GM21737 (cell line): Measurements from ENCODE around the gene GRK2.

ENCODE experiments used
- ATAC-seq: cut with Tn5 transposase; IDR thresholded peaks from one replicate; pipeline ENCODE4 v1.9.1; 2021; ENCODE audit warnings: mild to moderate bottlenecking, moderate library complexity; ENCODE audit not compliant: unreplicated experiment

Gene GRK2

DNA sequence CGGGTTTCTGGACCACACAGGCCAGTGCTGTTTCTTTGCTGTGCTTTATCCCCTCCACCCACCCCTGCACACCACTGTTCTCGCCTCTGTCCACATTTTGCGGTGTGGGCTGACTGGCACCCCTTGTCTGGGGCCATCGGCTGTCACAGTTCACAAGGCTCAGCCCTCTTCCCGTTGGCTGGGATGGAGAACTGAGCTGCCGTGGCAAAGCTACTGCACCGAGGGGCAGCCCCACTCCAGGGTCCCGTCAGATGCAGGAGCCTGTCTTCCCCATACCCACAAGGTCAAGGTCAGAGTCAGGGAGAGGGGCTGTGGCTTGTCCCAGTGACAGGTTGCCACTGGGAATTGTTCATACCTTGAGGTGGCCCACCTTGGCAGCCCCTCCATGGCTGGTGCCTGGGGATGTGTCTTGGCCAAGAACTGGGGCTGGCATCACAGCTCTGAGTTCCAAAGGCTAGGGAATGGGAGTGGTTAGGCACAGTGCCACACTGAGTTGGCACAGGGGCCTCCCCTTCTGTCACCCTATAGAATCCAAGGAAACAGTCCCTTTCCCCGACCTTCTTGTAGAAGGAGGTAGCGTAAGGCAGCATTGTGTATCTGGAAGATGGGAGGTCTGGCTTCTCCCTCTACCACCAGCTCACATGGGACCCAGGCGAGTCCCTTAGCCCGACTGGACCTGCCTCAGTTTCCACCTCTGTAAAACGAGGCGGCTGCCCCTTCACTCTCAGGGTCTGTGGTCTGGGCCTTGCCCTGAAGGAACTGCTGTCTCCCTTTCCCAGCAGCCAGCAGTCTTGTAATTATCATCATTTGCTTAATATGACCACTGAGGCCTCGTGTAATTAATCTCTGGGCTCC is 3.4 kb downstream of the GRK2 start:
- no peak for ATAC-seq

DNA sequence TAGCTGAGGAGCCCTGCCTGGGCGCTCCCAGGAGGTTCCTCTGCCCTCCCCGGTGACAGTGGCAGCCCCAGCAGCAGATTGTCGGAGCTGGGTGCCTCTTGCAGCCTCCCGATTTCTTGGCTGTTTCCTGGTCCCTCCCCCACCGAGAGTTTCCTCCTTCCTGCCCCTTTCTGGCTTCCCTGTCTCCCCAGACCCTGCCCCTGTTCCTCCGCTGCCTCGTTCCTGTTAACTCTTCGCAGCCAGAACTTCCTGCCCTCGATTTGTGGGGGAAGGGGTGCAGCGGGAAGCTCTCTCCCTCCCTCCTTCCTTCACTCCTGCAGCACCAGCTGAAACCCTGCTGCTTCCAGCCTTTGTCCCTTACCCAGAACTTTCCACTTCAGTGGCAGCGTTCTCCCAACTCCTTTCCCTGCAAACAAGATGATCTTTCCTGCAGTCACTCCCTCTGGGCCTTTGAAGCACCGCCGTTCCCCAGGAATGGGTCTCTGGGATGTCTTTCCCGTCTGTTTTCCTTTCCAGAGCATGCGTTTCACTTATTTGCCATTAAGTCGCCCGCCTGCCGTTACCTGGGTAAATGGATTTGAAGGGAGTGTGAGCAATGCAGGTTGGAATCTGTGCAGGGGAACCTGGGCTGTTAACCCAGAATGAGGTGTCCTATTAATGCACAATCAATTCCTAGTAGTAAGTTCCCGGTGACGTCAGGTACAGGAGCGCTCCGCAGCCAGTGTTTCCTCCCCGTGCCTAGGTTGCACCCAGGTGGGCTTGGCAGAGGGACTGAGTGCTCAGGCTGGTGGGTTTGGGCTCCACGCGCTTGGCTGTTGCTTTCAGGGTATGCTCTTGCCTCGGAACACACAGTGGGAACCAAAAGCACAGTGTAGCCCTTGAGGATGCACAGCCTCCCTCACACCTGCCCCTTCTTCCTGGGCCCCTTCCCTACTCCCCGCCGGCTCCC is 4.3 kb downstream of the GRK2 start:
- no peak for ATAC-seq

DNA sequence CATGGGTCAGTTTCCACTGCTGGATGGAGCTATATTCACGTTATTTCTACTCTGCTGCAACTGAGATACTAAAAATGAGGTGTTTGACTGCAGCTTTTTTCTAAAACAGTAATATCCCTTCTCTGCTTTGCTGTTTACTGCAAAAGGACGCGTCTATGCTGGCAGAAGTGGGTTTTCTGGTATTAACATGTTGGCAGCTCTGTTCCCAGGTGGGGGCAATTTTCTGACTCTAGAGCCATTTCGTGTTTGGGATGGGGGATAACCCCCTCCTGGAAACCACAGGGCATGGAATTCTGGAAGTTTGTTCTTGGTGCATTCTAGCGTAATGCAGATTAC is 4.9 kb downstream of the GRK2 start:
- ATAC-seq: no peak

DNA sequence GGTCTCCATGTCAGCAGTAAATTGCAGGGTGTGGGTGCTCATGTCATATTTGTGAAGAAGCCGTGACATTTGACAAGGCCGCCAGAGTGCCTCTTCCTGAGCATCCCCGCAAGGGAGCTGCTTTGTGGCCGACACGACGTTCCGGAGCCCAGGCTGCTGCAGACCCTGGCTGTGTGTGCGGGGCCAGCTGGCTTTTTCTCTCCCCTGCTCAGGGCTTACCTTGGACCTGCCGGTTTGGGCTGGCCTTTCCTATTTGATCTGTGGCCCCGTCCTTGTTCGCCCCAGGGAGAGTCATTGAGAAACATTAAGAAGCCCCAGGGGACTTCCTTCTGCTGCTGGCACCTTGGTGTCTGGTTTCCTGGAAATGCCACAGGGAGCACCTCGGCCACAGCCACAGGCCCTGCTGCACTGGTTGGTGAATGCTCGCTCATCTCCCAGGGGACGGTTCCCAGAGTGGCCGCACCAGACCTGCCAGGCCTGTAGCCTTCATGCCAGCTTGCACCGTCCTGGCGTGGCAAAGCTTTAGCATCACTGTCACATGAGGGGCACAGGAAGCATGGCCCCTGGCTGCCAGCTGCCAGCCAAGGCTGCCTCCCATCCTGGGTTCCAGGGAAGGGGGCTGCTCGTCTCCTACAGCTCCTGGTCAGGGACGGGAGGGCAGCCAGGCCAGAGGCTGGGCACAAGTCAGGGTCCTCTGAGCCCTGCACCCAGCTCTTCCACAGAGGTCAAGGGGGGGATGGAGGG is 5.4 kb downstream of the GRK2 start:
- no peak for ATAC-seq

DNA sequence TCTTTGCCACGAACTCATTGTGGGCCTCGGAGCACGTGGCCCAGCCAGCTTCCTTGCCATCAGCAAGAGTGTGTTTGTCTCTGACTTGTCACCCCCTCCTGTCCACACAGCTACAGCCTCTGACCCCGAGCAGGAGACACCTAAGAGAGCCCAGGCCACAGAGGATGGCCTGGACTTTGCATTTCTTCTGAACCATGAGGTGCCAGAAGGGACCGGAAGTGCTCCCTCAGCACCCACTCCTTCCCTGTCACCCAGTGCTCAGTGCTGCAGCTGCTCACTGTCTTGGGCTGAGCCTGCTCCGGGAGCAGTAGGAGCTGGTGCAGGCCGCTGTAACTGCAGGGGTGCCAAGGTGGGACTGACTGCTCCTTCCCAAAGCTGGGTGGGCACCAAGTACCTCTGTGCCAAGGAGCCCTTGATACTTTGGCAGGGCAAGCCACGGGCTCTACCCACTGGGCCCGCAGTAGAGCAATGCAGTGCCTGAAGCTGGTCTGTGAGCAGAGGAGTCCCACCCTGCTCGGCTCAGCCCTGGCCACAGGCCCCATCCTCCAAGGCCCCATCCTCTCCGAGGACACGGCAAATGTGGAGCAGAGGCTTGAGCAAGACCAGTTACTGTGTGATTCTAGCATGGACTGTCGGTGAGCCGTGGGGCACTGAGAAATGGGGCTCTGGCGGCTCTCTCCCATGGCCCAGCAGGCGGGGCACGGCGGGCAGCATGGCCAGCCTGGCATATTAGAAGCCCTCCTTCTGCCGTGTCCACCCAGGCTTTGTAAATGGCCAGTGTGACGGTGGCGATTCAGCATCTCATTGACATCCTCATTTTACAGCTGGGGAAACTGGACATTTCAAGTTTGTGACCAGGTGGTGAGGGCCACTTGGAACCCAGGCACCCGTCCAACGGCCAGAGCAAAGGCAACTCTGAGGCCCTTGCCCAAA is 6.3 kb downstream of the GRK2 start:
- ATAC-seq: no peak

DNA sequence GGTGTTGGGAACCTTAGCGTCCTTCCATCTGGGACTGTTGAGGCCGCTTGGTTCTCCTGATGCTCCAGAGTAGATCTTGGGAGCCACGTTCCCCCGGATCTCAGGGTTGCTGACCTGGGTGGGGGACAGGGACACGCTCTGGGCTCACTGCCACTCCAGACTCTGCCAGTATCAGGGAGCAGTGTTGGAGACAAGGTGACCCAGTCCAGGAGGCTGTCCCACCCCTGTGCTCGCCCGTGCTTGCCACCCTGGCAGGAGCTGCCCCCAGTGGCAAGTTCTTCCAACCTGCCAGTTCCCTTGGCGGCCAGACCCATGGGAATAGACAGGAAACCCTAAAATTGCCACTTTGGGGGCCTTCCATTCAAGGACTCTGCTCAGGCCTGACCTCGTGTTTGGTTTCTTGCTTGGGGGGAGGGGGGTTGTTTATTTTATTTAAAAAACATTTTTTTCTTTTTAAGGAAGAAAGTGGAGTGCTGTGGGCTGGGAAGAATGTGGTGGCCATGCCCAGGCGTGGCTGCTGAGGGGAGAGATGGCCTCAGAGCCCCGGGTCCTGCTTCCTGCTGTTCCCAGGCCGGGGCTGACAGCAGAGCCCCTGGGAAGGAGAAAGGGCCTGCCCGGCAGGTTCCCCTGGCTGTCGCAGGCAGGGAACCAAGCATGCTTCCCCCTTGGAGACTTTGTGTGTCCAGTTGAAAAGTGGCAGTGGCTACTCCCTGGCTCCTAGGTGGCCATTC is 7.2 kb downstream of the GRK2 start:
- no peak for ATAC-seq

DNA sequence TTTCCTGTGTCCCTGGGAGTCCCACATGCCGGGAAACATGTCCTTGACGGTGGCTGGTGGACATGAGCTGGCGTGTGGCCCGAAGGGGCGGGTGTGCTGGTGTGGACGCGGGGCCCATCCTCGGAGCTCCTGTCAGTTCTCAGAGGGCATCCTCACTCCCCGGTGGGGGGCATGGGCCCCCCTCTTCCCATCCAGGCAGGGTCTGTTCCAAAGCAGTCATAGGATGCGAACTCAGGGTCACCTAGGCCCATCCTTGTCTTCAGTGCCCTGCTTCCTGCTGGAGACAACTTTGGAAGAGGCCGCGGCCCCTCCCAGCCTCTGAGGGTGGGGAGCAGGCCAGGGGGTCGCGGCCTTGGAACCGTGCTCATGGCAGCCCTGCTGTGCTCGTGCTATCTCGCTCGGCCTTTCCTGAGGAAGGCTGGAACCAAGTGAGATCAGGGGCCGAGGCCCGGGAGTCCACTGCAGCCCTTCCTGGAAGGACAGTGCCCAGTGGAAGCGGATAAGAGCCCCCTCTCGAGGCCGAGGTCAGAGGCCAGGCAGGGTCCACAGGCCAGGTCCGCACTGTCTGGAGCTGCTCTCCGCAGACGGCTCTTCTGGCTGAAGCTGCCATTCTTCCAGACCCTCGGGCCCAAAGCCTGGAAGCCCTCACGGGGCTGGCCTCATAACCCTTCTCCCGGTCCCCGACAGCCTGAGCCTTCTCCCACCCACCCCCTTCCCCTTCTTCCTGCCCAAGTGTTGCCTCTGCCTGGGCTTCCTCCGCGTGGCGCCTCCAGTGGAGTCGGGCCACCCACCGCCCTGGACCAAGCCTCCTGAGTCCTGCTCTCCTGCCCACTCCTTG is 8.7 kb downstream of the GRK2 start:
- ATAC-seq: no peak

DNA sequence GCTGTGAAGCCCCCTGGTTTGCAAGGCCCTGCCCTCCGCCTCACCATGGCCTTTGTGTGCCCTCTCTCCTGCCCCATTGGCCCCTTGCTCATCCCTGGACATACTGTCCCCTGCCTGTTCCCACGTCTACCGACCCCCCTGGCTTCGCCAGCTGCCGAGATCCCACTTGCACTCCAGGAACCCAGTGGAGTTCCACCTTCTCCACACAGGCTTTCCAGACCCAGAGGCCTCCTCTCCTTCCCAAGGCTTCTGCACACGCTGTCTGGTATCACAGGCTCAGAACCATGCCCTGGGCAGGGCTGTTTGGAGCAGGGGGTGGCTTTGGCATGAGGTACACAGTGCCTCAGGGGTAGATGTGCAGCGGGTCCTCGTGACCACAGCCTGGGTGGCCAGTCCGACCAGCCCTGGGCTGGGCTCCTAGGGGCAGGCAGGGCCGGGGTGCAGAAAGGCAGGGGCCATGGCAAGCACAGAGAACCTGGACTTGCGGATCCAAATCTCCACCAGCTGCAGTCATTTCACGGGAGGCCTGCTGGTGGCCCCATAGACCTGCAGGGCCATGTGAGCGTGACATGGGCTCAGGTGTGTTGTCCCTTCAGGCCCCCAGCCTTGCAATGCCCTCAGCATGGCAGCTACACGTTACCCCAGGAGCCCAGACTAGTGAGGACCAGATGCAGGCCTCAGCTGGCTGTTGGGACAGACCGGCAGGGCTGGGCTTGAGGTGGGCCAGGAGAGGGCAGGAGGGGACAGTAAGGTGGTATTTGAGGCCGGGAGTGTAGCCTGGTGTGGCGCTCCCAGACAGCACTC is 9.5 kb downstream of the GRK2 start:
- ATAC-seq: no peak

DNA sequence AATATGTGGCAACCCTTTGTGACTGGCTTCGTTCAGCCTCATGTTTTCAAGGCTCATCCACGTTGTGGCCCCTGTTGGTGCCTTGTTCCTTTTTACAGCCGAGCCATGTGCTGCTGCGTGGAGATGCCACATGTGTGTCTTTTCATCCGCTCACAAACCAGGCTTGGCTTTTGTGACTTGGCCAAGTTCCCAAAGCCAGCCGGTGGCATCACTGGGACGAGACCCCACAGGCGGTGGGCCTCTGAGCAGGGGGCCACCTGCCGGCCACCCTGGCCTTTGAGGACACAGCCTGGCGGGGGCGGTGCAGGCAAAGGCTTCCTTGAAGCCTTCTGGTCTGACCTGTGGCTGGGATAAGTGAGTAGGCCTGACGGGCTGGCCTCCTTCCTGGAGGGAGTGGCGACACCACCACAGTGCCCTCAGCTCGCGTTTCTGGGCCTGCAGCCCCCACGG is 10.5 kb downstream of the GRK2 start:
- peak; percentile 5 for ATAC-seq

DNA sequence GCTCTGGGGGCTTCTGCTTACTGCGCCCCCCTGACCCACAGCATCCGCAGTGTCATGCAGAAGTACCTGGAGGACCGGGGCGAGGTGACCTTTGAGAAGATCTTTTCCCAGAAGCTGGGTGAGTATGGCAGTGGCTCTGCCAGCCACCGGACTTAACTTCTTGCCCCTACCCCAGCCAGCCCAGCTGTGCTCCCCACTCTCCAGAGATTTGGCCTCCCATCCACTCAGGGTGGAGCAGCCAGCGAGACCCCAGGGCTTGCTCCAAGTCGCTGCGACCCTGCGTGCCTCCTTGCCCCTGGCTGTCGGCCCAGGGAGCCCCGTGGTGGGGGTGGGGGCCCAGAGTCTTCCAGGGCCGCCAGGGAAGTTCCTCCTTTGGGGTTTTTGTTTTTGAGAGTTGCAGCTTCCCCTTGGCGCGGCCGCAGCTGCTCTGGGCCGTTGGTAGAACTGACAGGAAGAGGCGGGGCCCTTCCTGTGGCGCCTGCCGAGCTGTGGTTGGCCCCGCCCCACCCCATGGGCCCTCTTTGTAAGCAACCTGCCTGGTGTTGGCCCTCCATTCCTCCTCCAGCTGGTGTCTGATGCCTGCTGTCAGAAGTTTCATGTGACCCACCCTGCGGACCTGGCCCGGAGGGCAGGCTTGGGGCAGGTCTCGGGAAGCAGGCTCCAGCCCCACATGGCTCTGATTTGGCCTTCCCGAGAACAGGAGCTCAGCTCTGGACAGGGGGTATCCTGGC is 11.1 kb downstream of the GRK2 start:
- ATAC-seq: peak; percentile 73

DNA sequence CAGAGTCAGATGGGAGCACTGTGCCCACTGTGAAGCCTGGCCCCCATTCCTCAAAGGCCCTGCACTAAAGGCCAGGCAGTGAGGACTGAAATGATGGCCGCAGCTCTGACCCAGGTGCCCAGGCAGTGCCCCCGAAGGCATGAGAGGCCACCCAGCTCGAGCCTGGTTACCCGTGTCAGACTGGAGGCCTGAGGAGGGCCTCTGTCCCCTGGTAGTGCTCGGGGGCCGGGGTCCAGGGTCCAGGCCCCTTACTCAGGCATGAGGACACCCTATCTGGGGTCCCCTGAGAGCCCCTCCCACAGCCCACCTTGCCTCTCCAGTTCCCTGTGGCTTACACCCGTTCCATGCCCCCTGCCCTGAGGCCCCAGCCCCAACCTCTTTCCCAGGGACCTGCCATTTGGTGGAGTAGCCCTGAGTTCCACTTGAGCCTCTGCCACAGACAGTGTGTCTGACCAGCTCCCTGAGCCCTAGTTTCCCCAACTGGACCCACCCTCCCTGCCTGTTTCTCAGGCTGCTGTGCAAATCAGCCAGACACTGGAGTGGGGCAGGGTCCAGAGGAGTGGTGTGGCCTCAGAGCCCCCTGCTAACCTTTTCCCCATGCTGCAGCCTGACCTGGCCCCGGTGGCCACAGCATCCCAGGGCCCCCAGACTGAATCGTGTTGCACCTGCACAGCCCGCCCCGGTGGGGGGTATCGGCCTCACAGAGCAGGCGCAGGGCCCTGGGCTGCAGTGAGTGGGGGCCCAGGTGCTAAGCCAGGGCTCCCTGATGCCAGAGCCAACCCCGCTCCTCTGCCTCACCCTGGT is 12.1 kb downstream of the GRK2 start:
- ATAC-seq: no peak

DNA sequence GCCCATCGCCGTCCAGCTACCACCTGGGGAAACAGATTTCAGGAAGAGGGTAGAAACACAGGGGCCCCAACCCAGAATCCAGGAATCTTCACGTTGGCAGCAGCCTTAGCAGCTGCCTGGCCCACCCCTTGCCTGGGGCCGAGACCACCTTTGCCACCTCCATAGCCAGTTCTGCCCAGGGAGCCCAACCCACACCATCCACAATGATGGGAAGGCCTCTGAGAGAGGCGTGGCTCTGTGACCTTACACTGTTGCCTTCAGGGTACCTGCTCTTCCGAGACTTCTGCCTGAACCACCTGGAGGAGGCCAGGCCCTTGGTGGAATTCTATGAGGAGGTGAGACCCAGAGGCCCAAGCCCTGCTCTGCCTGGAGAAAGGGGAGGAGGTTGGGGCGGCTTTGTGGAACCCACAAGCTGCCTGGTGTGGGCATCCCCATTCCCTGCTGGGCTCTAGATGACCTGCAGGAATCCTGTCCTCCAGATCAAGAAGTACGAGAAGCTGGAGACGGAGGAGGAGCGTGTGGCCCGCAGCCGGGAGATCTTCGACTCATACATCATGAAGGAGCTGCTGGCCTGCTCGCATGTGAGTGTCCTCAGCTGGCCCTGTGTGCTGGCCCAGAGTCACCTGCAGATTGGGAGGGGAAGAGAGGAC is 12.8 kb downstream of the GRK2 start:
- no peak for ATAC-seq

DNA sequence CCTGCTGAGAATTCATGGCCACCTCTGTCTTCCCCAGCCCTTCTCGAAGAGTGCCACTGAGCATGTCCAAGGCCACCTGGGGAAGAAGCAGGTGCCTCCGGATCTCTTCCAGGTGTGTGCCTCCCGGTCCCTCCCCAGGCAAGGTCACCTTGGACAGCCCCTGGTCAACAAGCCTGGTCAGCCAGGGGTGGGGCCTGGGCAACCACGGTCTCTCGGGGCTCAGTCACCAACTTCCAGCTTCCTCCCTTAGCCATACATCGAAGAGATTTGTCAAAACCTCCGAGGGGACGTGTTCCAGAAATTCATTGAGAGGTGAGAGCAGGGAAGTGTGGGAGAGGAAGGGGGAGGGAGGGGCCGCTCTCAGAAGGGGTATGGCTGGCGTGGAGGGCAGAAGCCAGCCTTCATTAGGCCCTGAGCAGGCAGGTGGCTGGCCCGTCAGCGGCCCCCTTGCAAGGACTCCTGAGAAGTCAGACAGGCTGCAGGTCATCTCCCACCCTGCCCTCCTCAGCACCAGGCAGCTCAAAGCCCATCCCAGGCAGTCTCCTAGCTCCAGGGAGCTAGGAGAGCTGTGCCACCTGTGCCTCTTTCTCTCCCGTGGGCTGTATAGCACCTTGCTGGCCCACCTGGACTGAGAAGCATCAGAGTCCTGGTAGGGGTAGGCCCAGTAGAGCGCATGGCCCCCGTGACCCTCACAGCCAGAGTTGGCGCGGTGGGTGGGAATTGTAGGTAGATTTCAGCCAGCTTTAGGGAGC is 13.5 kb downstream of the GRK2 start:
- ATAC-seq: no peak

DNA sequence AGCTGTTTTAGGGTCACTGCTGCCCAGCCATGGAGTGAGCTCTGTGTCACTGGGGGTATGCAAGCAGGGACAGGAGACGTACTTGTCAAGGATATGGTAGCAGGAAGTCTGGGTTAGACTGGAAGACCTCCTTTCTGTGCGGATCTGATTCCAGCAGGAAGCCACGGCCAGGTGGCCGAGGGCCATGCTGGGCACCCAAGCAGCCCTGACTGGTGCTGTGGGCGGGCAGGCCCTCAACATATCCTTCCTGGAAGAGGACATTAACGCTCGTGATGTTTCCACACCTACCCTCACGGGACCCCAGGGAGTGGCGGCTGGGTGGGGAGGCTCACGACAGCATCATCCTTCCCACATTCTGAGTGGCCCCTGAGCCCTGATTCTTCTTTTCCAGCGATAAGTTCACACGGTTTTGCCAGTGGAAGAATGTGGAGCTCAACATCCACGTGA is 14.1 kb downstream of the GRK2 start:
- no peak for ATAC-seq
